Fibroblast of pulmonary artery (primary cell): Measurements from ENCODE around the gene PCNX1.

Source experiments
- DNase-seq: peaks from one replicate; pipeline ENCODE4 v3.0.0-alpha.2; 2010; ENCODE audit warnings: low read depth
- H3K4me3 ChIP-seq: replicated peaks from 2 replicates; pipeline ENCODE4 v1.5.1; 2011; ENCODE audit warnings: low read depth, mild to moderate bottlenecking, control low read depth, low read length, moderate library complexity
- CTCF ChIP-seq: IDR thresholded peaks from 2 replicates; pipeline ENCODE4 v1.5.1; 2011; ENCODE audit warnings: mild to moderate bottlenecking, control low read depth, low read length, inconsistent platforms; ENCODE audit errors: missing control alignments

The PCNX1 gene

GRCh38 chr14:70897464-70897863 lies 9.8 kb upstream of the PCNX1 start:
- no peak for TF ChIP-seq CTCF
- peak; percentile 53 for DNase-seq
- no peak overlapping the region for H3K4me3 ChIP-seq

GRCh38 chr14:70898111-70898745 lies 9.0 kb upstream of the PCNX1 start:
- no peak for TF ChIP-seq CTCF
- DNase-seq = no peak
- no peak overlapping the region for H3K4me3 ChIP-seq

GRCh38 chr14:70901269-70901668 lies 6.0 kb upstream of the PCNX1 start:
- no peak overlapping the region for H3K4me3 ChIP-seq
- DNase-seq = peak; percentile 60
- no peak for TF ChIP-seq CTCF

GRCh38 chr14:70902184-70902583 lies 5.1 kb upstream of the PCNX1 start:
- TF ChIP-seq CTCF = no peak
- H3K4me3 ChIP-seq = no peak overlapping the region
- no peak for DNase-seq

GRCh38 chr14:70904373-70904772 lies 2.9 kb upstream of the PCNX1 start:
- no peak for DNase-seq
- H3K4me3 ChIP-seq = no peak overlapping the region
- TF ChIP-seq CTCF = no peak

- TF ChIP-seq CTCF = no peak
- H3K4me3 ChIP-seq = peak overlapping the region; percentile 15
- peak; percentile 98 for DNase-seq
These were observed 2.0 kb upstream of the PCNX1 start for GRCh38 chr14:70905301-70905700.

- no peak for DNase-seq
- peak overlapping the region; percentile 73 for H3K4me3 ChIP-seq
- no peak for TF ChIP-seq CTCF
These were observed 475 bp upstream of the PCNX1 start for GRCh38 chr14:70906793-70907175.
